ENCODE data around the gene STK33.

The STK33 gene

DNA sequence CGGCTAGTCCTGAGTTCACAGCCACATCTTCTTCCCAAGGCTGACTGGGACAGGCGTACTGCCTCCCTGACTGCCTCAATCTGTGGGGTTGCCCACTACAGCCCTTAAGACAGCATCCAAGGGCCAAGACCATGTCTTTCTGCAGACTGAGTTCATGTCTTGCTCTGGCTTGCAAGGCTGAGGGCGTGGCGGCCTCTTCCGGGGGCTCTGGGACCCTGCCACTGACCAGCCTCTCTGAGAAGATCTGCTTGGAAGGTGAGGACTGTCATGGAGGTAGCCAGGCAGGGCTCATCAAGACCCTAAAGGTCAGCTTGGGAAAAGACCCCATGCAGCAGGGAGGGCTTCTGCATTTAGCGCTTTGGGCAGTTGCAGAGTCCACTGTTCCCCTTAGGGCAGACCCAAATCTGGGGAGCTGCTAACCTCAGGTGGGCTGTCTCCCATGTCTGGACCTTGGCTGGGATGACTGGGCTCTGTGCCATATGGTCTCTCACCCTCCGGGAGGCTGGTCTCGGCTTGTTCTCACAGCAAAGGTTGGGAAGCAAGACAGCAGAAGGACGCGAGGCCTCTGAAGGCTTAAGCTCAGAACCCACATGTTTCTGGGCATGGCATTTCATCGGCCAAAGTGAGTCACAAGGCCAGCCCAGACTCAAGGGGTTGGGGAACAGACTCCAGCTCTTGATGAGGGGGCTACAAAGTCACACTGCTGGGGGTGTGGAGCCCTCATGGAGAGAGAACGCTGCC is 221.2 kb downstream of the STK33 start:
- no peak for ATAC-seq

DNA sequence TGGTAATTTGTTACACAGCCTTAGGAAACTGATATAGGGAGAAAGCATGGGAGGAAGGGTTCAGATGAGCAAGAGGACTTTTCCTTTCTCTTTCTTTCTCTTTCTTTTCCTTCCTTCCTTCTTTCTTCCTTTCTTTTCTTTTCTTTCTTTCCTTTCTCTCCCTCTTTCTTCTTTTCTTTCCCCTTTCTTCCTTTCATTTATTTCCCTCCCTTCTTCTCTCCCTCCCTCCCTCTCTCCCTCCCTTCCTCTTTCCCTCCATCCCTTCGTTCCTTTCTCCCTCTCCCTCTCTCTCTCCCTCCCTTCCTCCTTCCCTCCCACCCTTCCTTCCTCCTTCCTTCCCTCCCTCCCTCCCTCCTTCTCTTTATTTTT is 222.5 kb downstream of the STK33 start:
- no peak for ATAC-seq

DNA sequence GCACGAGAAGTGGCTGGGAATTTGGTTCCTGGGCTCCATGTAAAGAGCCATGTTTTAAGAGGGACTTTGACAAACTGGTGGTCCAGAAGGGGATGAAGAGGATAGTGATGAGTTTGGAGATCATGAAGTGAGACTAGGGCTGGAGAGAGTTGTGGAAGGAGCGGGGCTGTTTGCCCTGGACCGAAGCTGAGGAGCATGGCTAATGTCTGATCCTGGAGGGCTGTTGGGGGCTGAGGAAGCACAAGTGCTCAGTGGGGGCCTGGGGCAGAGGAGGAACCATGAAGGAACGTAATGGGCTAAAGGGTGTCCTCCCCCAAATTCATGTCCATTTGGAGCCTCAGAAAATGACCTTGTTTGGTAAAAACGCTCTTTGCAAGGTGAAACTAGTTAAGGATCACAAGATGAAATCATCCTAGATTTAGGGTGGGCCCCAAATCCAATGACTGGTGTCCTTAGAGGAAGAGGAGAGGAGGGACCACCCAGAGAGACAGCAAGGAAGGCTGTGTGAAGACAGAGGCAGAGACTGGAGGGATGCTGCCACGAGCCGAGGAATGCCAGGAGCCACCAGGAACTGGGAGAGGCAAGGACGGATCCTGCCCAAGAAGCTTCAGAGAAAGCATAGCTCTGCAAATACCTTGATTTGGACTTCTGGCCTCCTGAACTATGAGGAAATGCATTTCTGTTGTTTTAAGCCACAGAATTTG is 223.1 kb downstream of the STK33 start:
- ATAC-seq: no peak

DNA sequence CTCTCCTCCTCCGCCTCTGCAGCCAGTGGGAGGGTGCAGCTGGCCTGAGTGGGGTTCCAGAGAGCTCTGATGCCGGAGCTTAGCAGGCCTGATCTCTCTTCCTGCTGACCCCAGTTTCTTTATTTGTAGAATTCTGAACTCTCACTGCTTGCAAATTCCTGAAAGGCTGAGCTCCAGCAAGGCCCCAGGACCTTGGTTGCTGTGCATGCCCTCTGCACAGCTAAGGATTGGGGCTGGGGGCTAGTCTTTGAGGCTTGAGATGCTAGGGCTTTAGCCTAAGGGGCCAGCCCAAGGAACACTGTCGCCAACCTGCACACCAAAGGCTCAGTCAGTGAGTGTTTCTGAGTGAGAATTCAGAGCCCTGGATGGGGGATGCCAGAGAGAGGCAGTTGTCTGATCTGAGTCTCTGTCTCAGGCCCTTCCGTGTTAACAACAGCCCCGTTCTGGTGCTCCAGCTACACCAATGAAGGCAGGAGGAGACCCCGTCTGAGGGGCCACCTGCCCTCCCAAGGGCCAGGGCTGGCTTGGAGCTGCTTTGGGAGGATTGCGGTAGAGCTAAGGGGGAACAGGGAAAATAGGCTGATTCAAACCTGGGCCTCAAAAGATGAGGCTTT is 224.3 kb downstream of the STK33 start:
- no peak for ATAC-seq

DNA sequence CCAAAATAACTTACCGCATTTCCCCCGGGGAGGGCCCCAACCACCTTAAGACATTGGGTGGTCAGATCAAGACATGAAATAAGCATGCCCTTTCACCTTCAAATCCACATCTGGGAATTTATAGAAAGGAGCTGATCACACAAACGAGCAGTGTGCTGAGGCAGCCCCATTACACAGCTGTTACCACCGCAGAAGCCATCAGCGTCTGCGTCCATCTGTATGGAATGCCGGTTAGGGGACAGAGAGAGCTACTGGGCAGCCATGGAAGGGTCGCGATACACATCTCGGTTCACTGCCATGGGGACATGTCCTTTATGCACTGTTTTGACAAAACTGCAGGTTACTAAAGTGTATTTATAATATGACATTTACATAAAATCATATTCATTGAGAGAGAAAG is 225.3 kb downstream of the STK33 start:
- ATAC-seq: no peak

DNA sequence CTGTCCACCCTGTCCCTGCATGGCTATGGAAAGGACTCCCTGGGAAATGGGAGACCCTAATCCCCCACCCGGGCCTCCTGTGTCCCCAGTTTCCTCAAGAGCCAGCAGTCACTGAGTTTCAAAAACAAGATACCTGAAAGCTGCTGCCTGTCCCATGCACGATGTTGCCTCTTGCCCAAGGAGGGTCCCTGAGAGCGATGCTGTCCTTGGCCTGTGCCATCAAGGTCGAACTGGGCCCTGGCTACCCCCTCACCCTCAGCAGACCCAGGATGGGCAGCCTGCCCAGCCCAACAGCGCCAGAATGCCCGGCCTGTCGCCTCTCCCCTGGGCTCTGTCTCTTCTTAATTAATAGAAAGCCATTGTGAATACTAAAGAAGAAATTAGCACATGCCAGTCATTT is 225.8 kb downstream of the STK33 start:
- no peak for ATAC-seq

DNA sequence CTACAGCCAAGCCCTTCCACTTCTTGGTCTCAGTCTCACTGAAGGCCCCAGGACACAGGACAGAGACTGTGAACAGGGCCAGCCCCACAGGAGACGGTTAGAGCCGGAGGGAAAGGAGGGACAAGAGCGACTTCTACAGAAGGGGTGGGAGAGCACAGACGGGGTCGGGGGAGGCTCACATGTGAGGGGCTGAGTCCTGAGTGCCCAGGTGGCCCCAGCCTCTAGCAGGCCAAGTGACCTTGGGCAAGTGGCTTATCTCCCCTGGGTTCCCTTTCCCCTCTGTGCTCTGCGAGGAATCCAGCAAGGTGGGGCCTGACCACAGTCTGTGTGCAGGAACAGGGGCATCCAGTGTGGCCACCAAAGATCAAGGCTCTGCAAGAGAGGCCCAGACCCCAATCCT is 227.7 kb downstream of the STK33 start:
- no peak for ATAC-seq

DNA sequence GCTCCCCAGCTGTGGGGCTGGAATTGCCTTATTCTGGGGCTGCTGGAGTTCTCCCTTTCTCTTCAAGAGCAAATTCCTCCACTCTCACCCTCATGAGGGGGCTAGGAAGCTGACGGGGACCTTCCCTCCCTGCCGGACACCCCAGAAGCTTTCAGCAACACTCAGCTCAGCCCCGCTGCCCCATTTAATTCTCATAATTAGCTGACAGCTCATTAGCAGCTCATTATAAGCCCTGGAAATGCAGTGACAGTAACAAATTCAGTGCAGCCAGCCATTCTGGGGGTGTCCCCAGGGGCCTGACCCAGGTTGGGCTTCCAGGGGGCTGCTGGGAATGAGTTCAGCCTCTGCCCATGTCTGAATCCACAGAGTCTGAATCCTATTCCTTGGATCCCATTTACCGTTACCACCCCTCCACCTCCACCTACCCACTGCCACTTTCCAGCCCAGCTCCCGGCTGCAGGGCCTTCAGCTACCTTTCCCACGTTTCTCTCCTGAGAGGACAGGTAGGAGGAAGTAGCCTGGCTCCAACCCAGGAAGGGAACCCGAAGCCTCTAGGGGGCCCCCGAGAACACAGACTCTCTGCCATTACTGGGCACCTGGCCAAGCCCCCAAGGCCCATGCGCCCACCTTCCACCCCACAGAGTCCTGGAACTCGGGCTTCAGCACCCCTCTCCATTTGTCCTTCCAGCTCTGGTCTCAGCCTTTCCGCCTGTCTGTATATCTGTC is 228.6 kb downstream of the STK33 start:
- ATAC-seq: no peak

DNA sequence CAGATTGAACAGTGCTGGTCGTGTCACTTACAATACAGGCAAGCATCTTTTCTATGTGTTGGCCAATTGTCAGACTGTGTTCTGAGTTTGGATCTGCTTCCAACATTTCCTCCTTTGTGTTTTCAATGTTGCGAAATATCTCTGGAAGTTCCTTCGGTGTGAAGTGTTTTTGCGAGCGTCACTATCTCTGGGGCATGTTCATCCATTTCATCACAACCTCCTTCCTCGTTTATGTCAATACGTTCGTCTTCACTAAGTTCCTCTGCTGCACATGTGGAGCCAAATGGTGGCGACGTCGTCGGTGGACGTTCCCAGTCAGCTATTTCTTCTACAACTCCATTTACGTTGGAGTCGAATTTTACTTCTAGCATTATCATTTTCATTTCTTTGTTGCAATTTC is 230.1 kb downstream of the STK33 start:
- ATAC-seq: no peak

DNA sequence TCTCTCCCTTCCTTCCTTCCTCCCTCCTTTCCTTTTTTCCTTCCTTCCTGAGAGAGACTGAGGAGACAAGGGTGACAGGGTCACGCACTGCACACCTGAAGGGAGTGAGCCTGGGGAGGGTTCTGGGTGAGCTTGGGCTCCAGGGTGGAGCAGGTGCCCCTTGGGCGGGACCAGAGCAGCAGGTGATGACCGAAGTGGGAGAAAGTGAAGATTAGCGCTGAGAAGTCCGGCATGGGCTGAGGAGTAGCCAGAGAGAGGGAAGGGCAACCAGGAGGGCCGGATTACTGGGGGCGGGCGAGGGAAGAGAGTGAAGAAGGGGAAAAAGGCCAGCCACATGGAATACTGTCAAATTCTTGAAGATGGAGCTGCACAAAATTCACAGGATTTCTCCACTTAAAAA is 231.1 kb downstream of the STK33 start:
- ATAC-seq: no peak

DNA sequence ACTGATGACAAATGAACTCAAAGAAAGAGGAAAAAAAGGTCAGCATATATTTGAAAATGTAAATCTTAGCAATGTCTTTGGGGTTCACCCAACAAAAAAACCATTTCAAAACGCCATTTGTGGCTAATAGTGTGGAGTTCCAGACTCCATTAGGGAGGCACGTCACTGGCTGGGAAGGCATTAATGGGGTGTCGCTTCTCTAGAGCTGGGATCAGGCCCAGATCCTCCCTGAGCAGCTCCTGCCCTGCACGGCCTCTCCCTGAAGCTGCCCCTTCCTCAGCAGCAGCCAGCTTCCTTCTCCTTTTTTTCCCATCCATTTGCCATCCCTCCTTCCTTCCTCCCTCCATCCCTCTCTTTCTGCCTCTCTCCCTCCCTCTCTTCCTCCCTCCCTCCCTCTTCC is 231.5 kb downstream of the STK33 start:
- ATAC-seq: no peak

DNA sequence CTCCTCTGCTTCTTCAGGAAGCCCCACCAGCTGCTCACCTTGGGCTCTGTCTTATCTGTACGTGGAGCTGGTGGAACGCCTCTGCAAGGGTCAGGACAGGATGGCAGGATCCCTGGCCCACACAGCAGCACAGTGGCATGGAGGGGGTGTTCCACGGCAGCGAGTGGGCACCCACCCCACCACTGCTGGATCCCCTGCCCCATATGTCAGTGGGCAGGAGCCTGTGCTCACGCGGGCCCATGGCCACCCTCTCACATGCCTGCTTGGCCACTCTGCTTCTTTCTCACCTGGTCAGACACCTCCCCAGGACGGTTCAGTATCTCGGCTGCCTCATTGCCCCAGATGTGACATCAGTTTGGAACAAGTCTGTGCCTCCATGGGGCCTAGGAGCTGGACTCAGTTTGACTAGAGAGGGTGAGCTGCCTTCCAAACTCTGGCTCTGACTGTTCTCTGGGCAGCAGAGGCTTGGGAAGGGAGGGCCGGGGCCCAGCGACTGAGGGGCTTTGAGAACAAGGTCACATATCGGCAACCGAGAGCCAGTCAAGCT is 232.3 kb downstream of the STK33 start:
- no peak for ATAC-seq

DNA sequence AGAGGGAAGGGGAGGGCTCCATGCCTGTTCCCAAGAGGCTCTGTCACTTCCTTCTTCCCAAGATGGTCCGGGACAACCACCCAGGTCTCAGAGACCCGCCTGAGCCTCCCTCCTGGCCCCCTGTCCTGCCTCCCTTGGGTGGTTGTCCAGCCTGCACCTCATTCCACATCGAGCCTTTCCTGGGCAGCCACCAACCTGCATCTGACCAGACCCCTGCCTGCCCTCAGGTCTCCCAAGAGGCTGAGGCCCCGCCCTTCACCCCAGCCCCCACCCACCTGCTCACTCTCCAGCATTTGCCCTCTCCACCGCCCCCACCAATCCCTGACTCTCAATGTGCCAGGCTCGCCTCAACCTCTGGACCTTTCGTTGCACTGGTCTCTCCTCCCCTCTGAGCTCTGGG is 232.8 kb downstream of the STK33 start:
- no peak for ATAC-seq

DNA sequence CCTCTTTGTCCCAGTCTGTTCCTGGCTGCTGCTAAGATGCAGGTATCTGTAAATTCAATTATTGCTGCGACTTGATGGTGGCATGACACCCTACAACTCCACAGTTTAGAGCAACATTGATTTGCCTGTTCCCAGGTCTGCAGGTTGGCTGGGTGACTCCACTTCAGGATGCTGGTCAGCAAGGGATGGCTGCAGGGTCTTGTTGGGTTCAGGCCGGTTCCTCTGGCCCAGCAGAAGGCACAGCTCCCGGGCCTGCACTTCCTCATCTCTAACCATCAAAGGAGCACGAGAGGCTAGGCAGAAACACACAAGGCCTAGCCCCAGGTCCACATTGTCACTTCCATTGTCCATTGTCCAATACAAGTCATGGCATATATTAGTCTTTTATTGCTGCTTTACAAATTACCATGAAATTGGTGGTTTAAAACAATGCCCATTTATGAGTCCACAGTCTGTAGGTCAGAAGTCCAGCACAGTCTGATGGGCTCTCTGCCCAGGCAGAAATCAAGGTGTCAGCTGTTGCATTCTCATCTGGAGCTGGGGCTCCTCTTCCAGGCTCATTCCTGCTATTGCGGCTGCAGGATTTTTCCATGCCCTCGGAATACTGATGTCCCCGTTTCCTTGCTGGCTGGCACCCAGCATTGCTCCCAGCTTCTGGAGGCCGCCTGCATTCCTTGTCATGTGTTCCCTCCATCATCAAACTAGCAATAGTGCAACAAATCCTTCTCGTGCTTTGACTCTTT is 233.8 kb downstream of the STK33 start:
- no peak for ATAC-seq

DNA sequence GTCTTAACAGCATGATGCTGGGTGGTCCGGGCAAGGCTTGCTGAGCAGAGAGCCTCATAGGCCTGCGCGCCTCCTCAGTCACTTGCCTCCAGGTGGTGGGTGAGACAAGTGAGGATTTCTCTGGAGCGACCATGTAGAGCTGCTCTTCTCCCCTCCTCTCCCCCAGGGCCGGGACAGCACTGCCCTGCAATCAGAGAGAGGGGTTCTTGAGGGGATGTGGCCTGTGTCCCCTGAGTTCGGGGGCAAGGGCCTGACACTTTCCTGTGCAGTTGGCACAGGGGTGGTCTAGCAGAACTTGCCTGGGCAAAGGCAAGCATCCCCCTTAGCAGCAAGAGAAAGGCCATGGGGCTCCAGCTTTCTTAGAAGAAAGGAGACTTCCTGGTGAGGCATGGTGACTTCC is 234.5 kb downstream of the STK33 start:
- ATAC-seq: no peak

DNA sequence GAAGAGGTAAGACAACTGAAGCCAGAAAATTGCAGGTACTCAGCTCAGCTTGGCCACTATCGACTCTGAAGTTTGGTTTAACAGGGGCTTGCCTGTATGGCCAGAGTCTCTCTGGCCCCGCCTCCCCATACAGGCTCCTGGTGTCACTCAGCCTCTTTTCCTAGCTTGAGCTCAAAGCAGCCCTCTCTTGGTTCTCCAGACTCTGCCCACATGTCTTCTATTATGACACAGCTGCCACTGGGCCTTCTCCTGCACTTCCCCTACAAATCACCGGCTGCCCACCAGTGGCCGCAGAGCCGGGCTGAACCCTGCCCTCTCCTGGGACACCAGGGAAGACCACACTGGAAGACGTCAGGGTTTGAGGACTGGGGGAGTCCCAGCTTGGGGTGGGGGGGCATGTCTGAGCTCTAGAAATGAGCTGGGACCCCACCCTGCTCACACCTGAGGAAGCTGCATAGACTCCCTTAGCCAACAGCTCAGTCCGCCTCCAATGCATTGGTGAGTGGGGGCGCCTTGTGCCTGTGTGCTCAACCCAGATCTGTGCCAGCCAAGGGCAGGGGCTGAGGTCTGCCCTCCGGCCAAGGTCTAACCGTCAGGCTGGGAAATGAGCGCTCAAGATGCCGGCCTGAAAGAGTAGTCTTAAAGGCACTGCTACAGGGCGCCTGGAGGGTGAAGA is 236.0 kb downstream of the STK33 start:
- ATAC-seq: no peak

DNA sequence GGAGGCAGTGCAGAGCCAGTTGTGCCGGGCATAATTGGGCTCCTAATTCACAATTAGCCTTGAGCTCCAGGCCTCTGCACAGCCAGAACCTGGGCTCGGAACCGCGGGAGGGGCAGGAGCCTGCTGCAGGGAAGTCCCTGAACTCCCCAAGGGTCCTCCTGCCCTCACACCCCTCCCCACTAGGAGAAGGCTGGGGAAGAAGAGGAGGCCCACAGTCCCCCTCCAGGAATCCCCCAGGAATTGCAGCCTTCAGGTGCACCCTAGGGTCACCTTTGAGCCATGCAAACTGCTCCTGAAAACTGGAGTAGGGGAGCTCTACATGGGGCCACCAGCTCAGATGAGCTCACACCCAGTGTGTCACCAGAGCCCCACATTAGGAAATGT is 236.5 kb downstream of the STK33 start:
- no peak for ATAC-seq

DNA sequence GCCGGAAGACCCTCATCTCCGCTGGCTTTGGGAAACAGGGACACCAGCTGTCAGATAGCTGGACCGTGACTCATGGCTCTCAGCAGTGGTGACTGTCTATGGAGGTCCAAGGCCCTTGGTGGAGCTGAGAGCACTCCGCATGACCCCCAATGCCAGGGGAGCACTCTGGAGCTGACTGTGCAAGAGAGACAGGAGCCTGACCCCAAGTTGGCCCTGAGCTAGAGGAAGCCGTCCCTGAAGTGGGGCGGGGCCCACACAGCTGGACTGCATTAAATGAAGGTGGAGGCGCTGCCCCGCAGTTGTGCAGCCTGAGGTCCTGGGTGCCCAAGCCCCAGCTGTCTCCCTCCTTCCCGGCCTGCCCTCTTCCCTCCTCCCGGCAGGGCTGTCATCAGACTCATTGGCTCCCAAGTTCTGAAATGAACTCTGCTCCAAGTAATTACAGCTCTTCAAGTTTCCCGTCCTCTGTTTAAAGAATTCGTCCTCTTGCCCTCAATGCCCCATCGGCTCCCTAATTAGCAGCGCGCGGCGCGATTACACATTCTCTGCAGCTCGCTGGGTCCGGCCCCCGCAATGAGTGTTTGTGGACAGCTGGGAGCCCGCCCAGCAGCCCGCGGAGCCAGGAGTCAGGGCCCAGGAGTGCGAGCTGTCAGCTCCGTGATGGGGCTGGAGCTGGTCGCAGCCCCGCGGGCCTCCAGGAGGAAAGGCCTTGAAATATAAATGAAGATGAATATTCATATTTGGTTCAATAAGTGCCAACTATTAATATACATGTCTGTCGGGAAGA is 237.1 kb downstream of the STK33 start:
- ATAC-seq: no peak

DNA sequence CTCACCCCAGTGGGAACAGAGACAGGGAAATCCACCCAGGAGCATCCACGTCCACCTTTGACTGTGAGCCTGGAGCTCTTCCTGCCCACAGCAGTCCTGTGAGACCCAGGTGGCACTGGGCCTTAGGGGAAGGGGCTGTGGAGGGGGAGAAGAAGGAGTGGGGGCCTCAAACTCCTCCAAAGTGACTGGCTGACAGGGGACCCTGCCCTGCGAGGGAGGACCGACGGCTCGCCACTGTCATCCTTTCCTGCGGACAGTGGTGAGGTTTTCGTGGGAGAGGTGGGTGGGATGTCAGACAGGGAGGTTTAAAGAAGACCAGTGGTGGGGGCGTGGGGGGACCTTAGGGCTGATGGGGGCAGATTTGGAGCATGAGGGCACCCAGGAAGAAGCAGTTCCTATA is 237.8 kb downstream of the STK33 start:
- ATAC-seq: no peak

DNA sequence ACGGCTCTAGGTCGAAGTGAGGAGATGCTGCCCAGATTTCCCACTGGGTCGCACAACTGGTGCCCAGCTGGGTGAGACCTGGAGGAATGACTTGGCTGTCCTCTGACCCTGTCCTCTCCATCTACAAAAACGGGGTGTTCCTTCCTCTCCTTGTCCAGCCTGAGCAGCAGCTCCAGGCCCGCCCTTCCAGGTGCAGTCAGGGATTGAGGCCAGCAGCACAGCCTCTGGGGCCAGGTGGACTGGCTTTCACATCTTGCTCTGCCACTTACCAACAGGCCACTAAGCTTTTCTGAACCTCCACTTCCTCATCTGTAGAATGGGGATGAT is 238.6 kb downstream of the STK33 start:
- no peak for ATAC-seq

Measured in activated CD4-positive, CD25-positive, alpha-beta regulatory T cell treated with anti-CD3 and anti-CD28 coated beads, Interleukin-2, amount 50 U/mL, for 24 hours (primary cell).